HepG2 (cell line): ENCODE measurements around the gene LAG3. TPM values are rescaled to one million over a fixed set of nuclear protein-coding genes. Genes with fewer than 3 reads are reported as not detected.

Experiments
- ARHGAP35 ChIP-seq: sonication (generic); formaldehyde crosslinking; IDR thresholded peaks from 2 replicates; pipeline ENCODE4 v1.9.0; 2022; ENCODE audit warnings: mild to moderate bottlenecking, inconsistent platforms, moderate library complexity, missing genetic modification reagents, borderline replicate concordance
- CENPX ChIP-seq: sonication (generic); formaldehyde crosslinking; IDR thresholded peaks from 2 replicates; pipeline ENCODE4 v1.9.0; 2021; ENCODE audit warnings: mild to moderate bottlenecking, missing genetic modification reagents, moderate library complexity
- FOXA3 ChIP-seq: IDR thresholded peaks from 2 replicates; pipeline ENCODE4 v1.6.1; 2016; ENCODE audit warnings: missing genetic modification reagents, missing compliant biosample characterization
- FOXO1 ChIP-seq: sonication (generic); formaldehyde crosslinking; IDR thresholded peaks from 2 replicates; pipeline ENCODE4 v1.4.0; 2020; ENCODE audit warnings: missing genetic modification reagents
- HMG20B ChIP-seq: conservative IDR thresholded peaks from 2 replicates; pipeline ENCODE4 v1.6.1; 2016; ENCODE audit warnings: missing genetic modification reagents, missing compliant biosample characterization
- HMGA1 ChIP-seq: sonication (generic); formaldehyde crosslinking; conservative IDR thresholded peaks from 2 replicates; pipeline ENCODE4 v1.4.0; 2020; ENCODE audit warnings: missing genetic modification reagents
- JUNB ChIP-seq: sonication (generic); formaldehyde crosslinking; IDR thresholded peaks from 2 replicates; pipeline ENCODE4 v1.8.0; 2022; ENCODE audit warnings: missing genetic modification reagents, mild to moderate bottlenecking, borderline replicate concordance
- LCORL ChIP-seq, 2 experiments: fragments of 450-650 bp in 1 of 2; sonication (generic) in 1 of 2; formaldehyde crosslinking in 1 of 2; IDR thresholded peaks; 2 replicates each; pipeline versions ENCODE4 v1.5.0 to v1.6.1; 2017 to 2020; ENCODE audit warnings: antibody characterized with exemption in 1 of 2, missing genetic modification reagents in 1 of 2
- MIER3 ChIP-seq: IDR thresholded peaks from 2 replicates; pipeline ENCODE4 v1.6.1; 2016; ENCODE audit warnings: missing compliant biosample characterization, borderline replicate concordance
- PHF20 ChIP-seq: sonication (generic); formaldehyde crosslinking; IDR thresholded peaks from 2 replicates; pipeline ENCODE4 v1.5.0; 2020; ENCODE audit warnings: mild to moderate bottlenecking, missing genetic modification reagents
- SALL1 ChIP-seq: sonication (generic); formaldehyde crosslinking; IDR thresholded peaks from 2 replicates; pipeline ENCODE4 v1.8.0; 2022; ENCODE audit warnings: mild to moderate bottlenecking, missing genetic modification reagents
- SMC3 ChIP-seq: IDR thresholded peaks from 2 replicates; pipeline ENCODE4 v1.6.1; 2011; ENCODE audit warnings: low read length, improper control_type of control experiment
- ZKSCAN5 ChIP-seq: sonication (generic); formaldehyde crosslinking; IDR thresholded peaks from 2 replicates; pipeline ENCODE4 v1.5.1; 2020; ENCODE audit warnings: mild to moderate bottlenecking, missing genetic modification reagents
- ZNF317 ChIP-seq: sonication (generic); formaldehyde crosslinking; IDR thresholded peaks from 2 replicates; pipeline ENCODE4 v1.5.0; 2020; ENCODE audit warnings: mild to moderate bottlenecking, missing genetic modification reagents
- ZNF616 ChIP-seq: sonication (generic); formaldehyde crosslinking; IDR thresholded peaks from 2 replicates; pipeline ENCODE4 v1.5.0; 2020; ENCODE audit warnings: low read depth, mild to moderate bottlenecking, missing genetic modification reagents
- polyA plus RNA-seq, 8 experiments: library from polyadenylated mRNA; depleted of rRNA in 3 of 8; stranded (reverse) in 7 of 8; unstranded in 1 of 8; fragments of >200 nt; fragmentation: Illumina TruSeq in 4 of 8; extraction: Trizol in 4 of 8; gene quantifications; 2 replicates each; pipeline versions ENCODE4 v1.2.1 to v1.2.3, GENCODE V29; 2011 to 2016; ENCODE audit warnings: low read depth in 4 of 8, missing spikeins in 1 of 8, mixed read lengths in 1 of 8; ENCODE audit not compliant: insufficient read depth in 1 of 8
- total RNA-seq, 5 experiments: library from RNA; depleted of rRNA; stranded (reverse); fragments of >200 nt; fragmentation: Illumina TruSeq; extraction: Trizol; gene quantifications; 2 replicates each; pipeline ENCODE4 v1.2.3, GENCODE V29; 2016; ENCODE audit warnings: low read depth in 1 of 5
- TF ChIP-seq, protein P1 (sequence below): sonication (generic); formaldehyde crosslinking; IDR thresholded peaks from 2 replicates; pipeline ENCODE4 v1.5.0; 2020; ENCODE audit warnings: missing genetic modification reagents
- TF ChIP-seq, protein P2 (sequence below): conservative IDR thresholded peaks from 2 replicates; pipeline ENCODE4 v1.6.1; 2018; ENCODE audit warnings: missing genetic modification reagents
- TF ChIP-seq, protein P3 (sequence below): sonication (generic); formaldehyde crosslinking; IDR thresholded peaks from 2 replicates; pipeline ENCODE4 v1.4.0; 2020; ENCODE audit warnings: low read depth, missing genetic modification reagents
- TF ChIP-seq, protein P4 (sequence below): sonication (generic); formaldehyde crosslinking; IDR thresholded peaks from 2 replicates; pipeline ENCODE4 v1.4.0; 2020; ENCODE audit warnings: missing genetic modification reagents

Gene LAG3
- total and polyA plus RNA-seq, 2 of the 13 experiments (the other 11 are each of a cell fraction or from before 2014, with no cell fraction given): 0.11 to 0.26 TPM

DNA sequence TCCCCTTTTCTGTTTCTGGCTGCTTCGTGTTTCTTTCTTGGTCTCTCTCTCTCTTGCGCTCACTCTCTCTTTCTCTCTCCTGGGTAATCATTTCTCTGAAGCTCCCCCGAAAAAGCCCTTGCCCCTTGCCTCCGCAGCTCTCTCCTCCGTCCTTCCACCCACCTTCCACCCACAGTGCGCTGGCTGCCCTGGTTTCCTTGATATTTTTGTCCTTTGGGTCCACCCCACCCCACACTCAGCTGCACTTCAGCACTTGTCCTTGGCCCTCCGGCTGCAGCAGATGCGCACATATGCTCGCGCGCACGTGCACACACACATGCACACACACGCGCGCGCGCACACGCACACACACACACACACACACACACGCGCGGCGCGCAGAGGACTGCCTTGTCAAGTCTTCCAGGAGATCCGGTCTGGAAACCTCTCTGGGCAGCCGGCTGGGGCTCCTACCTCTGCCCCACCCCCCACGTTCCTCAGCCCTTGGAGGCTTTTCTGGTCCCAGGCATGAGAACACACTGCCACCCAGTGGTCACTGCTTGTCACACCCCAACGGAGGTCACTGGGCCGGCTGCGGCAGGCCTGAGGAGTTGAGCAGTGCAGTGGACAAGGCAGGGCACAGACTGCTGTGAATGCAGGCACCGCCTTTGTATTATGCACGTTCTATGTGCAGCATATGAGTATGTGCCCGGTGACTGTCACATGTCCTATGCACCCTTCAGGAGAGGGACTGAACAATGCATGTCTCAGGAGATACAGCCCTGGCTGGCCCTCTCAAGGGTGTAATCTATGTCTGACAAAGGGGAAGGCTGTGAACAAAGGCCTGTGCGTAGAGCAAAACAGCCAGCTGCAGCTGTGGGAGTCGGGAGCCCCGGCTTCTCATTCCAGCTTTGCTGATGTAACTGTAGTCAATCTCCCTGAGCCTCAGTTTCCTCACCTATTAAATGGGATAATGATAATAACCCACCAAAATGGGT, 6.5 kb downstream of the LAG3 start (continued):
- TF ChIP-seq, protein P1, sequence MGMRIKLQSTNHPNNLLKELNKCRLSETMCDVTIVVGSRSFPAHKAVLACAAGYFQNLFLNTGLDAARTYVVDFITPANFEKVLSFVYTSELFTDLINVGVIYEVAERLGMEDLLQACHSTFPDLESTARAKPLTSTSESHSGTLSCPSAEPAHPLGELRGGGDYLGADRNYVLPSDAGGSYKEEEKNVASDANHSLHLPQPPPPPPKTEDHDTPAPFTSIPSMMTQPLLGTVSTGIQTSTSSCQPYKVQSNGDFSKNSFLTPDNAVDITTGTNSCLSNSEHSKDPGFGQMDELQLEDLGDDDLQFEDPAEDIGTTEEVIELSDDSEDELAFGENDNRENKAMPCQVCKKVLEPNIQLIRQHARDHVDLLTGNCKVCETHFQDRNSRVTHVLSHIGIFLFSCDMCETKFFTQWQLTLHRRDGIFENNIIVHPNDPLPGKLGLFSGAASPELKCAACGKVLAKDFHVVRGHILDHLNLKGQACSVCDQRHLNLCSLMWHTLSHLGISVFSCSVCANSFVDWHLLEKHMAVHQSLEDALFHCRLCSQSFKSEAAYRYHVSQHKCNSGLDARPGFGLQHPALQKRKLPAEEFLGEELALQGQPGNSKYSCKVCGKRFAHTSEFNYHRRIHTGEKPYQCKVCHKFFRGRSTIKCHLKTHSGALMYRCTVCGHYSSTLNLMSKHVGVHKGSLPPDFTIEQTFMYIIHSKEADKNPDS (CRISPR knock-in tag): peak; percentile 94
- TF ChIP-seq PHF20 (CRISPR knock-in tag) (0 out of 2 replicates have a peak, but pooled peaks have one; percentile 40), ARHGAP35 (CRISPR knock-in tag) (peak; percentile 44; the same call in 1 of the 2 replicates), ZKSCAN5 (CRISPR knock-in tag) (peak; percentile 77; the same call in 1 of the 2 replicates), SMC3 (peak; percentile 87), FOXO1 (CRISPR knock-in tag) (peak; percentile 58), CENPX (no peak), HMG20B (CRISPR knock-in tag) (0 out of 2 replicates have a peak, but pooled peaks have one; percentile 66), MIER3 (CRISPR knock-in tag) (peak; percentile 30; the same call in 1 of the 2 replicates), ZNF317 (CRISPR knock-in tag) (peak; percentile 44; the same call in 1 of the 2 replicates), JUNB (no peak), FOXA3 (peak; percentile 60), SALL1 (CRISPR knock-in tag) (peak; percentile 83), LCORL (IDR thresholded peaks at IDR 0.05) (no peak), LCORL (CRISPR knock-in tag; IDR thresholded peaks at IDR 0.05) (peak; percentile 74; the same call in 1 of the 2 replicates), HMGA1 (CRISPR knock-in tag) (no peak), ZNF616 (CRISPR knock-in tag) (peak; percentile 86)
- TF ChIP-seq, protein P2, sequence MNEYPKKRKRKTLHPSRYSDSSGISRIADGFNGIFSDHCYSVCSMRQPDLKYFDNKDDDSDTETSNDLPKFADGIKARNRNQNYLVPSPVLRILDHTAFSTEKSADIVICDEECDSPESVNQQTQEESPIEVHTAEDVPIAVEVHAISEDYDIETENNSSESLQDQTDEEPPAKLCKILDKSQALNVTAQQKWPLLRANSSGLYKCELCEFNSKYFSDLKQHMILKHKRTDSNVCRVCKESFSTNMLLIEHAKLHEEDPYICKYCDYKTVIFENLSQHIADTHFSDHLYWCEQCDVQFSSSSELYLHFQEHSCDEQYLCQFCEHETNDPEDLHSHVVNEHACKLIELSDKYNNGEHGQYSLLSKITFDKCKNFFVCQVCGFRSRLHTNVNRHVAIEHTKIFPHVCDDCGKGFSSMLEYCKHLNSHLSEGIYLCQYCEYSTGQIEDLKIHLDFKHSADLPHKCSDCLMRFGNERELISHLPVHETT: peak; percentile 41; the same call in 1 of the 2 replicates
- TF ChIP-seq, protein P3, sequence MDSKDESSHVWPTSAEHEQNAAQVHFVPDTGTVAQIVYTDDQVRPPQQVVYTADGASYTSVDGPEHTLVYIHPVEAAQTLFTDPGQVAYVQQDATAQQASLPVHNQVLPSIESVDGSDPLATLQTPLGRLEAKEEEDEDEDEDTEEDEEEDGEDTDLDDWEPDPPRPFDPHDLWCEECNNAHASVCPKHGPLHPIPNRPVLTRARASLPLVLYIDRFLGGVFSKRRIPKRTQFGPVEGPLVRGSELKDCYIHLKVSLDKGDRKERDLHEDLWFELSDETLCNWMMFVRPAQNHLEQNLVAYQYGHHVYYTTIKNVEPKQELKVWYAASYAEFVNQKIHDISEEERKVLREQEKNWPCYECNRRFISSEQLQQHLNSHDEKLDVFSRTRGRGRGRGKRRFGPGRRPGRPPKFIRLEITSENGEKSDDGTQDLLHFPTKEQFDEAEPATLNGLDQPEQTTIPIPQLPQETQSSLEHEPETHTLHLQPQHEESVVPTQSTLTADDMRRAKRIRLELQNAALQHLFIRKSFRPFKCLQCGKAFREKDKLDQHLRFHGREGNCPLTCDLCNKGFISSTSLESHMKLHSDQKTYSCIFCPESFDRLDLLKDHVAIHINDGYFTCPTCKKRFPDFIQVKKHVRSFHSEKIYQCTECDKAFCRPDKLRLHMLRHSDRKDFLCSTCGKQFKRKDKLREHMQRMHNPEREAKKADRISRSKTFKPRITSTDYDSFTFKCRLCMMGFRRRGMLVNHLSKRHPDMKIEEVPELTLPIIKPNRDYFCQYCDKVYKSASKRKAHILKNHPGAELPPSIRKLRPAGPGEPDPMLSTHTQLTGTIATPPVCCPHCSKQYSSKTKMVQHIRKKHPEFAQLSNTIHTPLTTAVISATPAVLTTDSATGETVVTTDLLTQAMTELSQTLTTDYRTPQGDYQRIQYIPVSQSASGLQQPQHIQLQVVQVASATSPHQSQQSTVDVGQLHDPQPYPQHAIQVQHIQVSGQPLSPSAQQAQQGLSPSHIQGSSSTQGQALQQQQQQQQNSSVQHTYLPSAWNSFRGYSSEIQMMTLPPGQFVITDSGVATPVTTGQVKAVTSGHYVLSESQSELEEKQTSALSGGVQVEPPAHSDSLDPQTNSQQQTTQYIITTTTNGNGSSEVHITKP (CRISPR knock-in tag): peak; percentile 74; the same call in 1 of the 2 replicates
- TF ChIP-seq, protein P4, sequence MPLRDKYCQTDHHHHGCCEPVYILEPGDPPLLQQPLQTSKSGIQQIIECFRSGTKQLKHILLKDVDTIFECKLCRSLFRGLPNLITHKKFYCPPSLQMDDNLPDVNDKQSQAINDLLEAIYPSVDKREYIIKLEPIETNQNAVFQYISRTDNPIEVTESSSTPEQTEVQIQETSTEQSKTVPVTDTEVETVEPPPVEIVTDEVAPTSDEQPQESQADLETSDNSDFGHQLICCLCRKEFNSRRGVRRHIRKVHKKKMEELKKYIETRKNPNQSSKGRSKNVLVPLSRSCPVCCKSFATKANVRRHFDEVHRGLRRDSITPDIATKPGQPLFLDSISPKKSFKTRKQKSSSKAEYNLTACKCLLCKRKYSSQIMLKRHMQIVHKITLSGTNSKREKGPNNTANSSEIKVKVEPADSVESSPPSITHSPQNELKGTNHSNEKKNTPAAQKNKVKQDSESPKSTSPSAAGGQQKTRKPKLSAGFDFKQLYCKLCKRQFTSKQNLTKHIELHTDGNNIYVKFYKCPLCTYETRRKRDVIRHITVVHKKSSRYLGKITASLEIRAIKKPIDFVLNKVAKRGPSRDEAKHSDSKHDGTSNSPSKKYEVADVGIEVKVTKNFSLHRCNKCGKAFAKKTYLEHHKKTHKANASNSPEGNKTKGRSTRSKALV: 0 out of 2 replicates have a peak, but pooled peaks have one; percentile 57
